ENCODE measurements around the gene MGST3. TPM values are rescaled to one million over a fixed set of nuclear protein-coding genes. Genes with fewer than 3 reads are reported as not detected.

MGST3 gene
- total RNA-seq, 4 donors from 2014 or later: 76.7 to 196 (median 138) TPM

GRCh38 chr1:165703648-165704047, 72.6 kb downstream of the MGST3 start:
- H3K4me3 ChIP-seq: no peak overlapping the region
- H3K27ac ChIP-seq: no peak overlapping the region
- H3K4me1 ChIP-seq: no peaks in the 10 kb centered on the region
- H3K36me3 ChIP-seq: no peaks in the 10 kb centered on the region
- intact Hi-C loops (cut with DNase I; ENCODE audit: low total_unique reads): no loop called here
- DNase-seq: no peak
- no peaks in the 10 kb centered on the region for H3K27me3 ChIP-seq
- TF ChIP-seq POLR2A (IDR thresholded peaks at IDR 0.05): no peak
- TF ChIP-seq, protein P1, sequence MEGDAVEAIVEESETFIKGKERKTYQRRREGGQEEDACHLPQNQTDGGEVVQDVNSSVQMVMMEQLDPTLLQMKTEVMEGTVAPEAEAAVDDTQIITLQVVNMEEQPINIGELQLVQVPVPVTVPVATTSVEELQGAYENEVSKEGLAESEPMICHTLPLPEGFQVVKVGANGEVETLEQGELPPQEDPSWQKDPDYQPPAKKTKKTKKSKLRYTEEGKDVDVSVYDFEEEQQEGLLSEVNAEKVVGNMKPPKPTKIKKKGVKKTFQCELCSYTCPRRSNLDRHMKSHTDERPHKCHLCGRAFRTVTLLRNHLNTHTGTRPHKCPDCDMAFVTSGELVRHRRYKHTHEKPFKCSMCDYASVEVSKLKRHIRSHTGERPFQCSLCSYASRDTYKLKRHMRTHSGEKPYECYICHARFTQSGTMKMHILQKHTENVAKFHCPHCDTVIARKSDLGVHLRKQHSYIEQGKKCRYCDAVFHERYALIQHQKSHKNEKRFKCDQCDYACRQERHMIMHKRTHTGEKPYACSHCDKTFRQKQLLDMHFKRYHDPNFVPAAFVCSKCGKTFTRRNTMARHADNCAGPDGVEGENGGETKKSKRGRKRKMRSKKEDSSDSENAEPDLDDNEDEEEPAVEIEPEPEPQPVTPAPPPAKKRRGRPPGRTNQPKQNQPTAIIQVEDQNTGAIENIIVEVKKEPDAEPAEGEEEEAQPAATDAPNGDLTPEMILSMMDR (IDR thresholded peaks at IDR 0.05): no peak
- H3K9me3 ChIP-seq: no peaks in the 10 kb centered on the region

Other genes starting within 250 kb of the MGST3 start
- gene RXRG, start 186.1 kb upstream of the MGST3 start, total RNA-seq: 1 to 10 TPM in 1 of 4 donors, under 1 TPM in 2, not detected in 1; under 0.01 to 3.2 (median 0.18) TPM
- not detected for gene LRRC52, start 87.2 kb upstream of the MGST3 start, total RNA-seq
- 100 to 1,000 TPM in 1 of 4 donors, 10 to 100 TPM in 3; 25.4 to 105 (median 68.4) TPM for gene ALDH9A1, start 67.3 kb downstream of the MGST3 start, total RNA-seq
- gene TMCO1, start 137.6 kb downstream of the MGST3 start, total RNA-seq: 10 to 100 TPM; 36.2 to 87.1 (median 54.8) TPM
- 10 to 100 TPM in 3 of 4 donors, 1 to 10 TPM in 1; 3.5 to 34.1 (median 25.7) TPM for gene UCK2, start 196.4 kb downstream of the MGST3 start, total RNA-seq

Data from uterus (tissue), 4 donors.